Ureter (tissue), 1 donor: ENCODE results near the gene MLNR. TPM values are rescaled to one million over a fixed set of nuclear protein-coding genes. Genes with fewer than 3 reads are reported as not detected.

Experiments
- DNase-seq: peaks from one replicate; pipeline ENCODE4 v3.0.0-alpha.2; 2020; ENCODE audit warnings: low spot score
- total RNA-seq: library from RNA; stranded (reverse); gene quantifications from one replicate; pipeline ENCODE4 v1.2.4, GENCODE V29; 2023
- donor health status: DM: yes; HTN: yes; CAD: no.

The MLNR gene
- not detected for total RNA-seq

- DNase-seq = no peak
Measured at GRCh38 chr13:49220036-49220855, at the start of gene MLNR. Gene MLNR, plus strand, starts transcription at chr13:49220338. Its CDS starts 0 bp downstream, at chr13:49220338.

GRCh38 chr13:49171359-49171758 is 48.8 kb upstream of the MLNR start:
- no peak for DNase-seq

GRCh38 chr13:49183672-49184325 is 36.3 kb upstream of the MLNR start:
- no peak for DNase-seq

- no peak for DNase-seq
Measured at GRCh38 chr13:49184621-49185020, 35.5 kb upstream of the MLNR start.

- no peak for DNase-seq
Measured at GRCh38 chr13:49185264-49185663, 34.9 kb upstream of the MLNR start.

GRCh38 chr13:49190901-49191300 is 29.2 kb upstream of the MLNR start:
- DNase-seq = no peak

GRCh38 chr13:49206641-49207040 is 13.5 kb upstream of the MLNR start:
- no peak for DNase-seq

GRCh38 chr13:49208619-49209018 is 11.5 kb upstream of the MLNR start:
- no peak for DNase-seq

GRCh38 chr13:49210114-49210513 is 10.0 kb upstream of the MLNR start:
- DNase-seq = no peak

- DNase-seq = no peak
Measured at GRCh38 chr13:49210669-49211068, 9.5 kb upstream of the MLNR start.

- DNase-seq = no peak
Measured at GRCh38 chr13:49213539-49213938, 6.6 kb upstream of the MLNR start.

GRCh38 chr13:49213997-49214916 is 5.9 kb upstream of the MLNR start:
- no peak for DNase-seq

- DNase-seq = no peak
Measured at GRCh38 chr13:49214917-49215376, 5.2 kb upstream of the MLNR start.

- no peak for DNase-seq
Measured at GRCh38 chr13:49216334-49216733, 3.8 kb upstream of the MLNR start.

GRCh38 chr13:49217962-49218492 is 2.1 kb upstream of the MLNR start:
- DNase-seq = no peak

GRCh38 chr13:49218493-49219051 is 1.6 kb upstream of the MLNR start:
- no peak for DNase-seq

GRCh38 chr13:49219647-49220035 is 497 bp upstream of the MLNR start:
- DNase-seq = no peak

GRCh38 chr13:49220856-49221589 is 885 bp downstream of the MLNR start:
- no peak for DNase-seq

GRCh38 chr13:49221590-49221965 is 1.4 kb downstream of the MLNR start:
- no peak for DNase-seq

- DNase-seq = no peak
Measured at GRCh38 chr13:49225223-49226042, 5.3 kb downstream of the MLNR start.
